ENCODE data around the gene ADCY9.

DNA sequence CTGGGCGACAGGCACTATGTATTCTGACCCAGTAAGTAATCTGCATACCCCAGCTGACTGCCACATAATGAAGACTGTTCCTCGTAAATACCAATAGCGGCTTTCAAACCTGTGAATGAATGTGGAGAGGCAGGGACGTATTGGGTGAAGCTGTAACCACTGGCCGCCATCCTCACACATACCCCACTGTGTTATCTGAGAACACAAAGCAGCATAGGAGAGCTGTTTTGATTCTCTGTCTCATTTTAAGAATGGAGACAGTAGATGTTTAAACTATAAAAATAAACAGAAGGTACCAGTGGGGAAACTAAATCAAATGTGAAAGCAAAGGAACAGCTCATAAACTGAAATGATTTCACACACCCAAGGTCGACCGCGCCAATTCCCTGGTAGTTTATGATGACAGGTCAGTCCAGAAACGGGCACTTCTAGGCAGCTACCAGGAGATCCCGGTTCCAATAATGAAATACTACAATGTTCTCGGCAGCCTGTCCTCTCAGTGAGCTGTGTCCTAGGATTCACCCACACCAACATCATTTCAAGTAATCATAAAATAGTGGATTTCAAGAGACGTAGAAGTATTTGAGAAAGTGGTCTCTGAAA, 109.7 kb downstream of the ADCY9 start:
- TF ChIP-seq EZH2 (IDR thresholded peaks at IDR 0.05; ENCODE audit: borderline replicate concordance, insufficient read depth, low read depth, low read length, poor library complexity, severe bottlenecking) (no peak), CTCF (IDR thresholded peaks at IDR 0.05) (no peak)

Data from B cell (primary cell).